Gastrocnemius medialis (tissue), 4 donors: ENCODE results near the gene OGFR.

ENCODE experiments used
- POLR2A ChIP-seq, 2 donors: fragments of 450-650 bp; IDR thresholded peaks; one replicate each; pipeline ENCODE4 v1.6.1; 2017; ENCODE audit warnings: antibody characterized with exemption in 2 of 2, mild to moderate bottlenecking in 2 of 2, moderate library complexity in 2 of 2
- TF ChIP-seq, protein P1 (sequence below), 5 experiments: fragments of 450-650 bp in 3 of 5; fragments of 200-600 bp in 2 of 5; sonication (generic) in 2 of 5; IDR thresholded peaks in 4 of 5; conservative IDR thresholded peaks in 1 of 5; 1 replicate in 4 of 5; 2 replicates in 1 of 5; pipeline ENCODE4 v1.5.1; 2016 to 2019; ENCODE audit warnings: antibody characterized with exemption in 5 of 5, mild to moderate bottlenecking in 3 of 5, moderate library complexity in 3 of 5

DNA sequence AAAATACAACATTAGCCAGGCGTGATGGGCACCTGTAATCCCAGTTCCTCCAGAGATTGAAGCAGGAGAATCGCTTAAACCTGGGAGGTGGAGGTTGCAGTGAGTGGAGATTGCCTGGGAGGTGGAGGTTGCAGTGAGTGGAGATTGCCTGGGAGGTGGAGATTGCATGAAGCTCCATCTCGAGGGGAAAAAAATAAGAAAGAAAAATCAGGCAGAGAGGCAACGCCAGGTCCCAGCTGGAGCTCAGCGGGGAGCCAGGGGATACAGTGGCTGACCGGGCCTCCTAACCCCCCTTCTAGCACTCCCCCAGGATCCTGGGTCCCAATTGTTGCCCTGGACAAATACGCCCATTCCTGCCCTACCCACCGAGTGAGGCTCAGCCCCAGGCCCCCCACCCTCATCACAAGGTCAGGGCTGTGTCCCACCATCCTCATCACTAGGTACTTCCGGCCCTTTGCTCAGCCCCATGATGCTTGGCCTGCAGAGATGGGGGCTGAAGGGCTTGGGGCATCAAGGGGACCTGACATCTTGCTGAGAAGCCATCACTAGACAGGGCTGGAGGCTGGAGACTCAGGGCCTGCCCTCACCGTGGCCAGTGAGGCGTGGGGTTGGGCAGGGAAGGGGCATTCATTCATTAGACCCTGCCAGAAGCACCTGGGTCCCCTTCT is 1.9 kb downstream of the OGFR start:
- TF ChIP-seq, protein P1, sequence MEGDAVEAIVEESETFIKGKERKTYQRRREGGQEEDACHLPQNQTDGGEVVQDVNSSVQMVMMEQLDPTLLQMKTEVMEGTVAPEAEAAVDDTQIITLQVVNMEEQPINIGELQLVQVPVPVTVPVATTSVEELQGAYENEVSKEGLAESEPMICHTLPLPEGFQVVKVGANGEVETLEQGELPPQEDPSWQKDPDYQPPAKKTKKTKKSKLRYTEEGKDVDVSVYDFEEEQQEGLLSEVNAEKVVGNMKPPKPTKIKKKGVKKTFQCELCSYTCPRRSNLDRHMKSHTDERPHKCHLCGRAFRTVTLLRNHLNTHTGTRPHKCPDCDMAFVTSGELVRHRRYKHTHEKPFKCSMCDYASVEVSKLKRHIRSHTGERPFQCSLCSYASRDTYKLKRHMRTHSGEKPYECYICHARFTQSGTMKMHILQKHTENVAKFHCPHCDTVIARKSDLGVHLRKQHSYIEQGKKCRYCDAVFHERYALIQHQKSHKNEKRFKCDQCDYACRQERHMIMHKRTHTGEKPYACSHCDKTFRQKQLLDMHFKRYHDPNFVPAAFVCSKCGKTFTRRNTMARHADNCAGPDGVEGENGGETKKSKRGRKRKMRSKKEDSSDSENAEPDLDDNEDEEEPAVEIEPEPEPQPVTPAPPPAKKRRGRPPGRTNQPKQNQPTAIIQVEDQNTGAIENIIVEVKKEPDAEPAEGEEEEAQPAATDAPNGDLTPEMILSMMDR (IDR thresholded peaks at IDR 0.05 in 4 of 5, conservative IDR thresholded peaks at IDR 0.05 in 1 of 5): no peak
- no peak for TF ChIP-seq POLR2A (IDR thresholded peaks at IDR 0.05)
